HL-60 (cell line): ENCODE results near the gene TAS2R16.

Experiments used
- DNase-seq, 2 experiments: peaks; one replicate each; pipeline ENCODE4 v3.0.0-alpha.2; 2010 to 2020; ENCODE audit warnings: low read depth in 1 of 2, low spot score in 1 of 2
- H3K27ac ChIP-seq: fragments of 250-450 bp; sonication (Bioruptor Pico); replicated peaks from 2 replicates; pipeline ENCODE4 v1.5.1; 2020; ENCODE audit warnings: mild to moderate bottlenecking, moderate library complexity
- H3K27me3 ChIP-seq: fragments of 250-450 bp; sonication (Bioruptor Pico); 2 replicates; pipeline ENCODE4 v1.5.1; 2021; ENCODE audit warnings: mild to moderate bottlenecking, moderate library complexity; ENCODE audit not compliant: insufficient read depth, poor library complexity, severe bottlenecking
- H3K4me3 ChIP-seq: replicated peaks from 2 replicates; pipeline ENCODE4 v1.5.1; 2011; ENCODE audit warnings: mild to moderate bottlenecking, control low read depth, low read length; ENCODE audit not compliant: insufficient read depth
- CTCF ChIP-seq: IDR thresholded peaks from one replicate; pipeline ENCODE4 v1.5.1; 2011; ENCODE audit warnings: low read length, control low read depth, inconsistent platforms; ENCODE audit not compliant: insufficient read depth
- GABPA ChIP-seq: IDR thresholded peaks from 2 replicates; pipeline ENCODE4 v1.6.1; 2012; ENCODE audit warnings: low read depth
- POLR2AphosphoS5 ChIP-seq: IDR thresholded peaks from 2 replicates; pipeline ENCODE4 v1.6.1; 2012; ENCODE audit warnings: low read depth
- REST ChIP-seq: IDR thresholded peaks from 2 replicates; pipeline ENCODE4 v1.6.1; 2012; ENCODE audit warnings: low read depth; ENCODE audit not compliant: insufficient replicate concordance
- SPI1 ChIP-seq: IDR thresholded peaks from 2 replicates; pipeline ENCODE4 v1.6.1; 2012; ENCODE audit warnings: low read depth, mild to moderate bottlenecking, borderline replicate concordance

Gene TAS2R16

GRCh38 chr7:123012435-123012834 is 16.9 kb upstream of the TAS2R16 start:
- Histone ChIP-seq H3K27ac (no peak overlapping the region), H3K27me3 (no peaks in the 10 kb centered on the region), H3K4me3 (no peak overlapping the region)
- no peak for DNase-seq
- no peak for TF ChIP-seq GABPA
- no peak for TF ChIP-seq REST
- no peak for TF ChIP-seq SPI1
- TF ChIP-seq CTCF = no peak
- no peak for TF ChIP-seq POLR2AphosphoS5

- DNase-seq = no peak
- no peak overlapping the region for H3K4me3 ChIP-seq
- no peak overlapping the region for H3K27ac ChIP-seq
- H3K27me3 ChIP-seq = no peaks in the 10 kb centered on the region
- no peak for TF ChIP-seq SPI1
- TF ChIP-seq REST = no peak
- no peak for TF ChIP-seq CTCF
- no peak for TF ChIP-seq POLR2AphosphoS5
- no peak for TF ChIP-seq GABPA
These were observed 16.4 kb upstream of the TAS2R16 start for GRCh38 chr7:123011766-123012369.

GRCh38 chr7:123004931-123005330 is 9.4 kb upstream of the TAS2R16 start:
- no peak for TF ChIP-seq GABPA
- TF ChIP-seq CTCF = no peak
- TF ChIP-seq POLR2AphosphoS5 = no peak
- no peak for TF ChIP-seq REST
- TF ChIP-seq SPI1 = no peak
- no peak overlapping the region for H3K27ac ChIP-seq
- H3K4me3 ChIP-seq = no peak overlapping the region
- no peaks in the 10 kb centered on the region for H3K27me3 ChIP-seq
- no peak for DNase-seq
